Spinal cord (tissue), 10 donors: ENCODE results near the gene TBC1D9B. TPM values are rescaled to one million over a fixed set of nuclear protein-coding genes. Genes with fewer than 3 reads are reported as not detected.

Experiments
- DNase-seq, 6 donors: peaks; one replicate each; pipeline versions ENCODE4 v3.0.0 to v3.0.0-alpha.2; 2013 to 2015; ENCODE audit warnings: low spot score in 6 of 6, low read depth in 4 of 6
- H3K27ac ChIP-seq: one replicate; pipeline ENCODE4 v1.5.1; 2013; ENCODE audit warnings: low read depth, low read length, control low read depth
- H3K27me3 ChIP-seq: one replicate; pipeline ENCODE4 v1.6.1; 2013; ENCODE audit warnings: low read length; ENCODE audit not compliant: control insufficient read depth, insufficient read depth
- H3K36me3 ChIP-seq: one replicate; pipeline ENCODE4 v1.6.1; 2013; ENCODE audit warnings: low read length; ENCODE audit not compliant: control insufficient read depth, insufficient read depth
- H3K4me1 ChIP-seq: one replicate; pipeline ENCODE4 v1.6.1; 2013; ENCODE audit warnings: low read length; ENCODE audit not compliant: control insufficient read depth, insufficient read depth
- H3K4me3 ChIP-seq: one replicate; pipeline ENCODE4 v1.5.1; 2013; ENCODE audit warnings: low read depth, low read length, control low read depth
- H3K9me3 ChIP-seq: one replicate; pipeline ENCODE4 v1.6.1; 2013; ENCODE audit warnings: low read length; ENCODE audit not compliant: control insufficient read depth, insufficient read depth
- WGBS: methylation state at CpG from one replicate; pipeline ENCODE4 v1.1.5; 2013; ENCODE audit warnings: missing lambda C conversion rate; ENCODE audit not compliant: insufficient coverage; 5-methylcytosine and 5-hydroxymethylcytosine counted together
- polyA plus RNA-seq, 2 donors: library from polyadenylated mRNA; unstranded; fragments of 120-200 nt; gene quantifications; one replicate each; pipeline ENCODE4 v1.2.1, GENCODE V29; 2013; ENCODE audit not compliant: insufficient read length in 2 of 2
- total RNA-seq, 2 donors: library from RNA; depleted of rRNA in 1 of 2; stranded (reverse); fragments of 120-200 nt in 1 of 2; fragments of >200 nt in 1 of 2; gene quantifications; one replicate each; pipeline versions ENCODE4 v1.2.3 to v1.2.4, GENCODE V29; 2013 to 2014
- donor health status: healthy.

The TBC1D9B gene
- total and polyA plus RNA-seq, 4 donors = 46.0 to 124 (median 75.1) TPM

DNA sequence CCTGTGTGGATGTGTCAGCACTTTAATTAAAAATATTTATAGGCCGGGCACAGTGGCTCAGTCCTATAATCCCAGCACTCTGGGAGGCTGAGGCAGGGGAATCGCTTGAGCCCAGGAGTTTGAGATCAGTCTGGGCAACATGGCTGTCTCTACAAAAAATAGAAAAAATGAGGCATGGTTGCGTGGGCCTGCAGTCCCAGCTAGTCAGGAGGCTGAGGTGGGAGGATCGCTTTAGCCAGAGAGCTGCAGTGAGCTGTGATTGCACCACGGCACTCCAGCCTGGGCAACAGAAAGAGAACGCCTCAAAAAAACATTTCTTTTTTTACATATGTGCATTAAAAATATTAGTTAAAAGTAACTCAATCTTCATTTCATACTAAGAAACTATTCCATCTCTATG, 6.2 kb downstream of the TBC1D9B start:
- Histone ChIP-seq H3K4me1 (peaks cover 6% of the 10 kb centered on the region), H3K4me3 (no peak overlapping the region), H3K36me3 (peaks cover 78% of the 10 kb centered on the region), H3K27me3 (no peaks in the 10 kb centered on the region), H3K27ac (no peak overlapping the region), H3K9me3 (no peaks in the 10 kb centered on the region)
- no peak for DNase-seq
- WGBS = 91% methylated on average over 3 of the region's 6 CpGs

DNA sequence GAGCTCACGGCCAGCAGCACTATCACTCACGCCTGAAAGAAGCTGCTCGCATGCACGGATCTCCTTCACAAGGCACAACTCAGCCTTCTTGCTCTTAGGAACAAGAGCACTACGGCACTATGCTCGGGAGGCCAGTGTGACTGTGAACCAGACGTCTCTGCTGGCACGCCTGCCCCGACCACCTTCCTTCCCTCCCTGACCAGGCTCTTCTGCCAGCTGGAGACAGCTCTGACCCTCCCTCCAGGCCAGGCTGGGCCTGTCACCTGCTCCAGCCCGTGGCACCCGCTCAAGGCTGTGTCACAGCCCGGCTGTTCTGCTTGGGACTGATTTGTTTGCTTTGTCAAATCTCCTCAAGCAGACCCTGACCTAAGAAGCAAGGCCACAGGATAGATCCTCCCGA, 7.0 kb downstream of the TBC1D9B start:
- H3K4me3 ChIP-seq = no peak overlapping the region
- H3K36me3 ChIP-seq = peaks cover 78% of the 10 kb centered on the region
- H3K27me3 ChIP-seq = no peaks in the 10 kb centered on the region
- H3K4me1 ChIP-seq = no peaks in the 10 kb centered on the region
- DNase-seq = no peak
- no peaks in the 10 kb centered on the region for H3K9me3 ChIP-seq
- H3K27ac ChIP-seq = no peak overlapping the region
- WGBS = 80% methylated on average over 13 of the region's 13 CpGs

DNA sequence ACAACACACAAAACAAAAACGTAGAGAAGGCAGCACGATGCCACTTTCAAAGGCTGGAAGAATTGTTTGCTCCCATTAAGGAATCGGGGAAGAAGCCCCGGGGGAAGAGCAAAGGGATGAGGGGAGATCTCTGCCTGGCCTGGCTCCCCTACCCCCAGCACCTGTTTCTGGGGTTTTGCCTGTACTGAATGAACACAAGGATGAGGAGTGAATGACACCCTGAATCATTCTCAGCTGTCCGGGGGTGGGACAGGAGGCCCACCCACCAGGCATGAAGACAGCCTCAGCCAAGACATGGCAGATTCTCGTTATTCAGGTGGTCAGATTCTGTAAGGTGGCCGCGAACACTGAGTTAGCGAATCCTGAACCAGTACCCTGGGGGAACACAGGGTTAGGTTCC, 7.5 kb downstream of the TBC1D9B start:
- no peak overlapping the region for H3K27ac ChIP-seq
- H3K36me3 ChIP-seq = peaks cover 82% of the 10 kb centered on the region

DNA sequence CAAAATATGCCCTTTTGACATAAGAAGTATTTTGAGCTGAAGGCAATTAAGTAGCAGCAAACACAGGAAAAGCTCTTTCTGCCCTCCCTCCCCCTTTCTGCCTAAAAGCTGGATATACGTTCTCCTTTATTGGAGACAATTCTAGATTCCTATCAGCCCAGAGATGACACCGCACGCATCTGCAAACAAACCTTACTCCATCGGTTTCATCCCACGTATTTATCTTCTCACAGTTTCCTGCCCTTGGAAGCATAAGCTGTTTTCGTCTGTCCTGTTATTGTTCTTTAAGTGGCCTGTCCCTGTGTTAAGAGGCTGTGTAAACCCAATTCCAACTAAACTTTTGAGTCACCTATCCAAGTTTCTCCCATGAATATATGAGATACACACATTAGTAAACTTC, 11.8 kb downstream of the TBC1D9B start:
- H3K27ac ChIP-seq = no peak overlapping the region
- no peaks in the 10 kb centered on the region for H3K4me1 ChIP-seq
- H3K4me3 ChIP-seq = no peak overlapping the region
- WGBS = 100% methylated on average over 3 of the region's 6 CpGs
- DNase-seq = no peak
- no peaks in the 10 kb centered on the region for H3K27me3 ChIP-seq
- H3K9me3 ChIP-seq = no peaks in the 10 kb centered on the region
- H3K36me3 ChIP-seq = peaks cover 90% of the 10 kb centered on the region

More for the DNA sequence above, 7.5 kb downstream of the TBC1D9B start:
- WGBS = 80% methylated on average over 5 of the region's 9 CpGs
- Histone ChIP-seq H3K27me3 (no peaks in the 10 kb centered on the region), H3K4me3 (no peak overlapping the region), H3K4me1 (no peaks in the 10 kb centered on the region), H3K9me3 (no peaks in the 10 kb centered on the region)
- no peak for DNase-seq

DNA sequence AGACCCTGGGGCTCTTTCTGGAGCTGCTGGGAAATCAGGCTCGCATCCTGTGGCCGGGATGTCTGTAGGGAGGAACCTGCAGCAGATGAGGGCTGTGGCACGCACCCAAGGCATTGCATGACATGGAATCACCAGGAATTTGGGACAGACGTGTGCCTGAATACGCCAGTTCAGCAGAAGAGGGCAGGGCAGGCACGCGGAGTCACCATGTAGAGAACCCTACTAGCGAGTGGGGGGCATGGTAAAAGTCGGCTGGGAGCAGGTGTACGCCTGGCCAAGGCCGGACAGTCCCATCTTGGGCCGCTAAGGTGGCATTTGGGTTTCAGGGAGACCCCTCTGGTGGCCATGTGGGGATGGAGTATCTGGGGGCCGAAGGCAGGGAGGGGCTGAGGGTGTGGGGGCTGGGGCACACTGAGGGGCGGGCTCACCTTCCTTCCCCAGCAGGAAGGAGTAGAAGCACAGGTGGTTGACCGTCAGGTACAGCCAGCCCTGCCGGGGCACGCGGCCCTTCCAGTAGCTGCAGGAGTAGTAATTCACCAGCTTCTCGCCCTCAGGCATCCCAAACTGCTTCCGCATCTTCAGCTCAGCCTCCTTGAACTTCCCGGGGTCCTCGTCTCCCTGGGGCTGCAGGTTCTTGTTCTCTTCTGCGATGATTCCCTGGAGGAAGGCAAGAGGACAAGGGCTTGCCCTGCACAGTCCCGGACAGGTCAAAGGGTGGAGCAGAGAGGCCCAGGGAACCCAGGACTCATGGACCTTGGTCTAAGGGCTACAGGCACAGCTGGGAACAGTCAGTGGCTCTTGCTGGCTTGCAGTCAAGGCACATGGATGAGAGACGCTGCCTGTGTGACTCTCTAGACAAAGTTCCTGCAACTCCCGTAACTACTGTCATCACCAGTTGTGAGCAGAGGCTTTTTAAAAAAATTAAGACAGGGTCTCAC, 13.5 kb downstream of the TBC1D9B start:
- Histone ChIP-seq H3K9me3 (no peaks in the 10 kb centered on the region), H3K27ac (no peak overlapping the region), H3K4me3 (no peak overlapping the region), H3K4me1 (no peaks in the 10 kb centered on the region), H3K36me3 (peaks cover 92% of the 10 kb centered on the region), H3K27me3 (no peaks in the 10 kb centered on the region)
- WGBS = 93% methylated on average over 26 of the region's 26 CpGs
- DNase-seq = no peak

DNA sequence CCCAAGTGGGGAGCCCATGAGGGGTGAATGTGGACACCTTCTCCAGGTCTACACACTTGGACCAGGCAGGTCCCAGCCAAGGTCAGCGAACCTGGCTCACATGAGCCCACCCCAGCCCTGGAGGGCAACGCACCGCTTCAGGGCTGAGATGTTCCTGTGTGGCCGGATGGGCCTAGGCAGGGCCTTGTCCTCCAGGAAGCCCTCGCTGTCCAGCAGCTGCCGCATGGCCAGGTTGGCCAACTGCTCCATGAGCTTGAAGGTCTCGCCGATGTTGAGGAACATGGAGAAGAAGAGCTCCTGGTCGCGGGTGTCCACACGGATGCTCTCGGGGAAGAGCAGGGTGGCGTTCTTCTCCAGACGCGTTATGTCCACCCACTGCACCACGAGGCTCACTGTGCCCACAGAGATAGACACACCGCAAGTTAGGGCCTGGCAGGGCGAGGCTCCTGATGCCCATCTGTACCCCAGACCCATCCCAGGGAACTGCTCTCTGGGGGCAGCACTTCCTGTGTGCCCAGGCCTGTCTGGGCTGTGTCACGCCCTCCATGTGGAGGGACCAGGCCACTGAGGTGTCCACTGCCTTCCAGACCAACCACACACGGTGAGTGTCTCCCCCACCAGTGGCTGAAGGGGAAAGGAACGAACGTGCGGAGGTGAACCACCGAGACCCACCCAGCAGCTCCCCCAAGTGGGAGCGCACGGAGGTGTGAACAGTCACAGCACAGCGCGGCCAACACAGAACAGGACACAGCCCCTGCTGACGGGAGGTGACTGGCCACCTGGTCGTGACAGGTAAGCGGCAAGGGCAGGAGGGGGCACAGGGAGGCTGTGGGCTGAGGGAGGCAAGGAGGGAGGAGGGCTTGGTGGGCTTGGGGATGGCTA, 14.4 kb downstream of the TBC1D9B start:
- Histone ChIP-seq H3K36me3 (peaks cover 94% of the 10 kb centered on the region), H3K9me3 (no peaks in the 10 kb centered on the region), H3K4me3 (no peak overlapping the region), H3K27me3 (no peaks in the 10 kb centered on the region), H3K4me1 (no peaks in the 10 kb centered on the region), H3K27ac (no peak overlapping the region)
- 98% methylated on average over 28 of the region's 31 CpGs for WGBS
- DNase-seq = no peak

DNA sequence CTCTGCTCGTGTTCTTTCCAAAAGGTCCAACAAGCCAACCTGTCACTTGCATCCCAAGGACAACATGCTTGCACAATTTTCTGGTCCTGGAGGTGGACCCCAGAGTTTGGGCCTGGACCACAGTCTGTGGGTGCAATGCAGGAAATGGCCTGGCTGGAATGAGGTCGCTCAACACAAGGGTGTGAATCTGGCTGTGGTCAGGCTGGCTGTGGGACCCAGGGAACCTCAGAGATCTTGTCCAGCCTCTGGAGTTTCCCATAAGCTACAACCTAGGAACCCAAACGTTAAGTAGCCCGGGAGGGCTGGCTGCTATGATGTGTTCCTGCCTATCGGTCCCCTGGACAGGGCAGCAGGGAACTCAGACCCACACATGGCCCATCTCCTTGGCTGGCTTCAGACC, 15.4 kb downstream of the TBC1D9B start:
- no peak overlapping the region for H3K4me3 ChIP-seq
- no peaks in the 10 kb centered on the region for H3K4me1 ChIP-seq
- no peaks in the 10 kb centered on the region for H3K27me3 ChIP-seq
- H3K36me3 ChIP-seq = peaks cover 95% of the 10 kb centered on the region
- WGBS = 89% methylated on average over 5 of the region's 5 CpGs
- H3K27ac ChIP-seq = no peak overlapping the region
- no peak for DNase-seq
- no peaks in the 10 kb centered on the region for H3K9me3 ChIP-seq

DNA sequence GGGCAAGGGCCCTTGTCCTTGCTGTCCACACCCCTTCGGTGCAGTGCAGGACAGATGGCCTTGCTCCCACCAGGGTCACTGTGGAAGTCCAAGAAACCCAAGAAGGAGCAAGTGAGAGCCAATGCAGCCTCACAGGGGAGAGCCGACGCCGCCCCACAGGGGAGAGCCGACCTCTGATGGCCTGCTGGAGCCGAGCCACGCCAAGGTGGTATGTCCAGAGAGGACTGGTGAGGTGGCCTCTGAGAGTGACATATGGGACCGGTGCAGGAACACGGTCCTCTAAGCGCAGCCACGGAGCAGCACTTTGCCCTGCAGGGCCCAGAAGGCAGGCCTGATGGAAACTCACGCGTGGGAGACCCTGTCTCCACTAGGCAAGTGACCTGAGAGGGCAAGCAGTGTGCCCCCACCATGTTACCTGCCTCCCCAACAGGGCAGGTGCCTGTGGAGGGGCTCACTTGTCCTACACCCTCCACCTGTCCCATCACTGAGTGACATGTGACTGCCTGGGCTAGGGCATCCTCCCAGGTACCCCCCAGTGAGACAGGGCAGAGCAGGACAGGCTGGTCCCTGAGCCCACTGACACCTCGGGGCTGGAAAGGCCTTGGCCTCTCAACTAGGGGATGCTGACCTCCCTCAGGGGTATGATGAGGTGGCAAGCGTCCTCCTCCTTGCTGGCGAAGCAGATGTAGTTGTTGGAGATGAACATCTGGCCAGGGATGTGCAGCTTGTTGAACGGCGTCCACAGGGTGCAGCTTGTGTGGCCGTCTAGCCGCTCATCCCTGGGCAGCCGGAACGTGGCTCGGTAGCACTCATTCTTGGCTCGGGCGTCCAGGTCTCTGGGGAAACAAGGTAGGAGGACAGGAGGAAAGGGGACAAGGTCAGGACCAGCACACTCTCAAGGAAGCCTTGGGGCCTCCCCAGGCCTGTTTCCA, 16.7 kb downstream of the TBC1D9B start:
- Histone ChIP-seq H3K36me3 (peaks cover 95% of the 10 kb centered on the region), H3K27me3 (no peaks in the 10 kb centered on the region), H3K27ac (no peak overlapping the region), H3K9me3 (no peaks in the 10 kb centered on the region), H3K4me1 (no peaks in the 10 kb centered on the region), H3K4me3 (no peak overlapping the region)
- WGBS = 96% methylated on average over 25 of the region's 25 CpGs
- DNase-seq = no peak

DNA sequence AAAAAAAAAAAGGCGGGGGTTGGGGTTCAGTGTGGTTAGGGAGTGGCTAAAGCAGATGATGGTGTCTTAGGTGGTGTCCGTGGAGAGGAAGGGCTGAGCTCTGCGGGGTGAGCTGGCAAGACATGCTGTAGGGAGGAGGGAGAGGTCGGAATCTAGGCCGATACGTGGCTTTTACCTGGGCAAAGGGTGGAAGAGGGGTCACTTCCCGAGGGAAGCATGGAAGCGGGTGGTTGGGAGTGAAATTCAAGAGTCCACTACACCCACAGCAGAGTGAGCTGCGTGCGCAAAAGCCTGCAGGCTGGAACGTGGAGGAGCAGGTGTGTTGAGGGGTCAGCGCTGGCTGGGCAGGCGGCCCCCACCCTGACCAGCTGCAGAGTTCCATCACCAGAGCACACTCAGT, 17.8 kb downstream of the TBC1D9B start:
- H3K9me3 ChIP-seq = no peaks in the 10 kb centered on the region
- no peaks in the 10 kb centered on the region for H3K27me3 ChIP-seq
- H3K4me1 ChIP-seq = no peaks in the 10 kb centered on the region
- no peak overlapping the region for H3K4me3 ChIP-seq
- H3K36me3 ChIP-seq = peaks cover 99% of the 10 kb centered on the region
- H3K27ac ChIP-seq = no peak overlapping the region
- DNase-seq = no peak
- WGBS = 93% methylated on average over 10 of the region's 13 CpGs
